ENCODE results near the gene SAMSN1.

Gene SAMSN1

DNA sequence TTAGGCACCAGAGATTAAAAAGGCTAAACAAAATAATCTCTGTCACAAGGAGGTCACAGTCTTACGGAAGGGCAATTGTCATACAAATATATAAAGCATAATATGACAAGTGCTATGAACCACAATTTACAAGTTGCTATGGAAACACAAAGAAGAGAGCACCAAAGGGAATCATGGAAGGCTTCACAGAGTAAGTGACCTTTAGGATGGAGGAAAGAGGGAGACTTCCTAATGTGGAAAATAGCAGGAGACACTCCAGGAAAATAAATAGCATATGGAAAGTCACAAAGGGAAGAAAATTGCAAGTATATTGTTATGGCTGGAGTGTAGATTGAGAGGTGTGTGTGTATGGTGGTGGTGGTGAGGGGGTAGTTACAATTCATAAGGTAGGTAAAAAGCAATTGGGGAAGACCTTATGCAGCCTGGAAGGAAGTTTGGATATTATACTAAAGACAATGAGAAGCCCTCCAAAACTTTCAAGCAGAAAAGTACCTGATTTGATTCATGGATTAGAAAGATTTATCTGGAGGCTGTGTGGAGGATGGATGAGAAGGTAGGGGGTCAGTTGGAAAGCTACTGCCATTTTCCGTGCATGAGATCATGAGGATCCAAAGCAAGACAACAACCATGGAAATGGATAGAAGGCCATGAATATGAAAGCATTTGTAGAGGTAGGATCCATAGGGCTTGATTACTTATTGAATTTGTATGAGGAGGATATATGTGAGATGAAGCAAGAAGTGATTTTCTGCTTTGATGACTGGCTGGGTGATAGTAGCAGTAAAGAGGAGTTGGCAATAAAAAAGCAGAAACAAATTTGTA lies 61.7 kb downstream of the SAMSN1 start:
- DNase-seq (ENCODE audit: low spot score) = no peak

DNA sequence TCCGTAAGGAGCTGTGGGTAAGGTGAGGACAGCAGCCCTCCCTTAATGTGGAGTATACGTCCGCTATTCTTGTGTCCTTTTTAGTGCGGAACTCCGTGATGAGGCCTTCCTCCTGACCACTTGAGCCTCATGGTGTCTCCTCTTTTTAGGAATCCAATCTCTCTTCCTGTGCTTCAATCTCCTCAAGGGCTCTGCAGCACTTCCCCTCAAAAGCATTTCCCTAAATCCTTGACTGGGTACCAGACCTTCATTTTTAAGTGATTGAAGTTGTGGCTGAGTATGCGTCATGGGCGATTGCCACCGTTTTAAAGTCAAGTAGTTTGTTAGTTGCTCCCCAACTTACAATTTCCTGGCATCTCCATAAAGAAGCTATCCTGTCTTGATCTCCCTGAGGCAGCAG lies 62.8 kb downstream of the SAMSN1 start:
- DNase-seq (ENCODE audit: low spot score) = no peak

- no peak for DNase-seq (ENCODE audit: low spot score)
Observed at GRCh38 chr21:14482165-14482564, 64.0 kb downstream of the SAMSN1 start.

DNA sequence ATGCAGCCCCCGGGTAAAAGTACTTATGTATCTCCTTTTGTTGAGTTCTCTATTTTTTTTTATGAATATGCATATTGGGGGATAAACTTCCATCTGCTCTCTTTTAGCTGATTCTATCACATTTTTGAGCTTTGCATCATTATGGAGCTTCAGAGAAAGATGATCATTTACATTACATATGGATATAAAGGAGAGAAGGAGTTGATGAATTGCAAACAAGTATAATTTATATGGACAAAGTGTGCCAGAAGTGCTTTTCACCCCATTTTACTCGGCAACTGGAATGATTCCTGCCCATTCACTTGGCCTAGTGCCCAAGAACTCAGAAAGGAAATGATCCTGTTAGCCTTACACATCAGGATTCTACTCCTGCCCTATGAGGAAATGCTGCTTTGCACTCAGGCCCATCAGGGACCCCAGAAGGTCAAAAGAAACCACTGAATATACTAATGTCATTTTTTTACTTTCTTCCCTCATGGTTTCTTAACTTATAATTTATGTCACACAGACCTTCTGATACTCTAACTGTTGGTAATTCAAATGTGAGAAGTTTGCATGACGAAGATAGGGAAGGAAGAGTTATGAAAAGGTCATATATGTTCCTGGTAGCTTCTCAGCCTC lies 65.6 kb downstream of the SAMSN1 start:
- no peak for DNase-seq (ENCODE audit: low spot score)

- no peak for DNase-seq (ENCODE audit: low spot score)
Observed at GRCh38 chr21:14479241-14479786, 66.8 kb downstream of the SAMSN1 start.

GRCh38 chr21:14477841-14478240 lies 68.3 kb downstream of the SAMSN1 start:
- no peak for DNase-seq (ENCODE audit: low spot score)

GRCh38 chr21:14477133-14477532 lies 69.0 kb downstream of the SAMSN1 start:
- no peak for DNase-seq (ENCODE audit: low spot score)

DNA sequence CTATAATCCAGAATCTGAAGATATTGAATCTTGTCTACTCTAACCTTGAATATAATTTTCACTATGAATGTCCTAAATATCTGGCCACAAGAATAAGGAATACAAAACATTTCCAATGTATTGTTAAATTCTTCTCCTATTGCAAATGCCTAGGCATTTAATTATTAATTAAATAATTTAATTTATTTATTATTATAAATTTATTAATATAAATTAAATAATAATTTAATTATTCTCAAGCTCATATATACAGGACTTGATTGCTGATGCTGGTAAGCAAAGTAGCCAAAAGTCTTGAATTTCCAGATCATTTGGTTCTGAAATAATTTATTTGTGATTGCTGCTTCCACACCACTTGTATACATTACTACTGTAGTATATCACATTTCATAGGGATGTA lies 71.1 kb downstream of the SAMSN1 start:
- no peak for DNase-seq (ENCODE audit: low spot score)

DNA sequence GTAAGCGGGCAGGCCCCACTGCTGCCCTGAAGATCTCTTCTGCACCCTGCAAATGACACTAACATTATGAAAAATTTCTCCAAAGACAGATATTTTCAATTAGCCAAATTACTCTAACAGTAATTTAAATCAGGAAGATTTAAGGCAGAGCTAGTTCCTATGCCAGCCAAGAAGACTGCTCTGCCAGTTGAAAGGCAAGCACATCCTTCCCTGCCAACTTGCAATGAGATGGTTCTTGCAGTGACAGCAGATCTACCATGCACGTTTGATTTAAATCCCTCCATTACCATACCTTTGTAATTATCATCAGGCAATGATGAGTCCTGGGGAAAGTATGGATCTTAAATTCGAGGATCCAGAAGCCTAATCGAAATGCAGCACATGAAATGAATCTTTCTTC lies 76.5 kb downstream of the SAMSN1 start:
- no peak for DNase-seq (ENCODE audit: low spot score)

GRCh38 chr21:14466715-14467114 lies 79.4 kb downstream of the SAMSN1 start:
- no peak for DNase-seq (ENCODE audit: low spot score)

- no peak for DNase-seq (ENCODE audit: low spot score)
Observed at GRCh38 chr21:14457762-14458161, 88.4 kb downstream of the SAMSN1 start.

- DNase-seq (ENCODE audit: low spot score) = no peak
Observed at GRCh38 chr21:14456911-14457310, 89.2 kb downstream of the SAMSN1 start.

GRCh38 chr21:14454016-14455009 lies 91.8 kb downstream of the SAMSN1 start:
- no peak for DNase-seq (ENCODE audit: low spot score)

GRCh38 chr21:14453339-14454015 lies 92.6 kb downstream of the SAMSN1 start:
- DNase-seq (ENCODE audit: low spot score) = no peak

- no peak for DNase-seq (ENCODE audit: low spot score)
Observed at GRCh38 chr21:14452727-14453241, 93.3 kb downstream of the SAMSN1 start.

DNA sequence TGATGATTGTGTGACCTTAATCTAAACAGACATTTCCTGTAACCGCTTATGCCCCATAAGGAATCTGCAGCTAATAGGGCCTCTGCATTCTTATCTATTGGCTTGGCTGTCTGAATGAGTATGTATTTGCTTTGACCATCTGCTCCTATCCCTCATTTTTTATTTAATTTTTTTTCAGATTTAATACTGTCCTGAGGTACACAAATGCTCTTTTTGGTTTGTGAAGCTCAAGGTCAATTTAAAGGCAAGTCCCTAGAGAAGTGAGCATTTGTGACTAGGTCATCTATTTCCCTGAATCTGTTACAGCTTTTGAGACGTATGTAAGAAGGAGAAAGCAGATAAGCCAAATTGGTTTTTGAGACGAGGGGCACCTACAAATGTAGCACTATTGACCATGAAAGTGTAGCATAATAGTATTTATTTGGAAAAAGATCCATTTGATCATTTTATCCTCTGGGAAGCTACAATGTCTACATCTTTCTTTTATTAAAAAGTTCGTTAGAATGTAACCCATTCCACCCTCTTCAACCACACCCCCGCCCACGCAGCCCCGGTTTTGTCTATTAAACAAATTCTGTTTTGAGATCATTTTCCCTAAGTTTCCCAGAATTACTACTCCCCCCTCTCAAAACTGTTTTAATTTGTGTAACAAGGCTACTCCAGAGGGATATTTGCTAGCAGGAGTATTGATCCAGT lies 93.9 kb downstream of the SAMSN1 start:
- DNase-seq (ENCODE audit: low spot score) = no peak

DNA sequence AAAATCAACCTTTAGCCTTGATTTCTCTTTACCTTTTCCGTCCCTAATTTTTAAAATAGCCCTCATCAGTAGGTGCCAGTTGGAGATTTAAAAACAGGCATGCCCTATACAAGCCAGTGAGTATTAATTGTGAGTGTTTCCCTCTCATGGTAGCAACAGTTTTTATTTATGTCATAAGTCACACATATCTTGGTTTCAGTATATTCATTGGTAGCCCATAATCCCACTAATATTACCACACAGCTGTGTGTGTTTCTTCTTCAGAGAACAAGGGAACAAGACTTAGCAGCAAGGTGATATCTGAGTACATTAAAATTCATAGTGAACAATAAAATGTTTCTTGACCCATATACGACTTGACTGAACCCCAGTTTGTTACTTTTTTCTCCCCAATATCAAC lies 94.6 kb downstream of the SAMSN1 start:
- DNase-seq (ENCODE audit: low spot score) = no peak

GRCh38 chr21:14448784-14449183 lies 97.3 kb downstream of the SAMSN1 start:
- DNase-seq (ENCODE audit: low spot score) = no peak

GRCh38 chr21:14438211-14438610 lies 107.9 kb downstream of the SAMSN1 start:
- DNase-seq (ENCODE audit: low spot score) = no peak

- no peak for DNase-seq (ENCODE audit: low spot score)
Observed at GRCh38 chr21:14435423-14435822, 110.7 kb downstream of the SAMSN1 start.

All from AG08395 (cell line).